ENCODE results near the gene TTC34.

TTC34 gene

DNA sequence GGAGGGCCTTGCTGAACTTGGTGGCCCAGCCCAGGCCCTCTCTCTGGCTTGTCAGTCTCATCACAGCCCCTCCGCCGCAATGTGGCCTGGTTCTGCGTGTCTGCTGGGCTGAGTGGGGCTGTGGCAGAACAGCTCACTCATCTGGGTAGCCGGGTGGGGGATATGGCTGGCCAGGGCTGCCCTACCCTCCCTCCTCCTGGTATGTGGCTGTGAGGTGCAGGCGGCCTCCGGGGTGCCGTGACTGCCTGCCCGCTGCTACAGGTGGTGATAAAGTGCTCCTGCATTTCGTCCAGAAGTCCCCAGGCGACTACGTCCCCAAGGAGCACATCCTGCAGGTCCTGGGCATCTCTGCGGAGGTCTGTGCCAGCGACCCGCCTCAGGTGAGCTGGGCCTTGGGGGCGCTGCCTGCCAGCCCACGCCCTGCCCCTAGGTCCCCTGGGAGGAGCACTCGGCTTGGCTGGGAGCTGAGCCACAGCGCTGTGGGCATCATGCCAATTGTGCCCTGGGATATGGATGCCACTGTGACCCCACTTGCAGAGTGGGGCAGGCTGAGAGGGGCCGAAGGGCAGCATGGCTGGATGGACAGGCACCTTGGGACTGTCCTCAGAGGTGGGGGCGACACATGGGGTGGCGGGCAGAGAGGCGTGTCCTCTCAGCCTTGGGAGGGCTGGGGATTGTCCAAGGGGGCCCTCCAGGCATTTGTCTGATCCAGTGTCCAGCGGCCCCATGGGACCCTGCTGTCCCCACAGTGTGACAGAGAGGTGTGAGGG, 212.6 kb downstream of the TTC34 start:
- DNase-seq (ENCODE audit: low spot score), result no peak

DNA sequence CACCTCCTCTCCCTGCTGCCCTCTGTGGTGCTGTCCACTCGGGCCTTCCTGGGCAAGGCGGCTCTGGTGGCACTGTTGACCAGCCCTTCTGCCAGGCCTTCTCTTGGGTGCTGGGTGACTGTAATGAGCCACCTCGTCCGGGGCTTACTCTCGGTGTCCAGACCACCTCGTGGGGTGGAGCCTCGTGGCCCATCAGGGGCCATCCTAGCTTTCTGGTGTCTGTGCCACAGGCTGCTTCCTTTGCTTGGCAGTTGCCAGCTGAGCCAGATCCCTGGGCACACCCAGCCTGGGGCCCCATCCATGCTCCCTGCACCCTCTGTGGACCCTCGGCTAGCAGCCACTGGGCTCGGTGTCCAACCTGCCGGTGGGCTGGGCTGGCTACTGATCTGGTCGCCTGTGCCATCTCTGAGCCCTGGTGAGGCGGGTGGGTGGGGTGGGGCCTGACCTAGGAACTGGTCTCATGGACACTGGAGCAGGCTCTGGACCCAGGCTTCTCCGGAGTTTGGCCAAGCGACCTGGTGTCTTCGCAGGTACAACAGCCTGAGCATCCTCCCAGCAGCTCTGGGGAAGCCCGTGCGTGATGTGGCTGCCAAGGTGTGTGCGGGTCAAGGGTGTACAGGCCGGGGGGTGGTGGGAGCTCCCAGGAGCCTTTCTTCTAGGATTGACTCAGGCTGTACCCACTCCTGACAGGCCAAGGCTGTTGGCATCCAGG, 213.5 kb downstream of the TTC34 start:
- no peak for DNase-seq (ENCODE audit: low spot score)

DNA sequence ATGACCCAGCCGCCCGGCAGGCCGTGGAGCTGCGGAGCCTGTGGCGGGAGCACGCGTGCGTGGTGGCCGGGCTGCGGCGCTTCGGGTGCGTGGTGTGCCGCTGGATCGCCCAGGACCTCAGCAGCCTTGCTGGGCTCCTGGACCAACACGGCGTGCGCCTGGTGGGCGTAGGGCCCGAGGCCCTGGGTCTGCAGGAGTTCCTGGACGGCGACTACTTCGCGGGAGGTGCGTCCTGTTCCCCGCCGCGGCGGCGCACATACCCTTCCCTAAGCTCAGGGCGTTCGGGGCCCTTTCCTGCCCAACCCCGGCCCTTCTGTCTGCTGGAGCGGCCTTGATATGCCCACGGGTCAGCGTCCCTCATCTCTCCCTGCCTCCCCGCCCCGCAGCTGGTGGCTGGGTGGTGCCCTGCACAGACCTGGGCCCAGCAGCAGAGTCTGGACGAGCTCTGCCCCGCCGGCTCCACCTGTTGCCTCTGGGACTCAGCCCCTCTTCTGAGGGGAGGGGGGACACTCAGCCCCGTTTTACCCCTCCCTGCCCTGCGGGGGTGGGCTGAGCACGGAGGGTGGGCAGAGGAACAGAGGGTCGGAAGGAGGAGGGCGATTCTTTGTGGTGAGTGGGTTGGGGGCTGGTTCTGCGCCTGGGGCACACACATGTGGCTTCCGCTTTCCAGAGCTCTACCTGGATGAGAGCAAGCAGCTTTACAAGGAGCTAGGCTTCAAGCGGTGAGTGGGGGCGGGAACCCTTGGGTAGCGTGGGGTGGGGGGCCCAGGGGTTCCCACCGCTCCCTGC, 214.2 kb downstream of the TTC34 start:
- peak; percentile 39 for DNase-seq (ENCODE audit: low spot score)

DNA sequence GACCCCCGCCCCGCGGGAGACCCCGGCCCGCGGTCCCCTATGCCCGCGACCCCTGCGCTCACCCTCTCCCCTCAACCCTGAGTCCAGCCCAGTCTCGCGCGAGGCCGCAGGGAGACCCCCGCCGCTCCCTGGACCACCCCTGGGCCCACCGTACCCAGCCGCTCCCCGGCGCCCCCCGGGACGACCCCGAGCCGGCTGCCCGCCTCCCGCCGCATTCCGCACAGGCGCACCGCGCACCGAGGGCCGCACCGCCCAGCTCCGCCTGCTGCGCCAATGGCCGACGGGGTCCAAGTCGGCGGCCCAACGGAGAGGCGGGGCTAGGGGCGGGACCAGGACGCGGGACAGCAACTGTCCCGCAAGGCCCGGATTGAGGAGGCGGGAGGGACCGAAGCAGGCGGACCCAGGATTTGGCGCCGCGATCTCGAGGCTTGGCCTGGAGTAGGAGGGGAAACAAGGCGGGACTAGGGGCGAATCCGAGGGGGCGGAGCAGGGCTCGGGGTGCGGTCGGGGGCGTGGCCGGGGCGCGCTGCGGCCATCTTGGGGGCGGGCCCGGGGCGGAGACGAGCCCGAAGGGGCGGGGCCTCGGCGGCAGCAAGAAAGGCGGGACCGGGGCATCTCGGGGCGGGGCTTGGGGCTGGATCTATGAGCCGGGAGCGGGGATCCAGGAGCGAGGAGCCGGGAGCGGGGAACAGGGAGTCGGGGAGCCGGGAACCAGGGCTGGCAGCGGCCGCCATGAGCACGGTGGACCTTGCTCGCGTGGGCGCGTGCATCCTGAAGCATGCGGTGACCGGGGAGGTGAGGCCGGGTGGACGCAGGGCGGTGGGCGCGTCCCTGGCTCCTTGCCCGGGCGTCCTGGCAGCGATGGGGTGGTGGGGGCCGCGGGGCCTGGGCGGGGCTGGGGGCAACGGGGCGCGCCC, 215.1 kb downstream of the TTC34 start, which contains the start of gene PRXL2B:
Gene PRXL2B (plus strand): TSS at position 624 of the 917 bp plus-strand sequence. CDS start 109 bp downstream, at position 733.
- peak; percentile 99 for DNase-seq (ENCODE audit: low spot score)
